ENCODE measurements around the gene MPRIP. TPM values are rescaled to one million over a fixed set of nuclear protein-coding genes. Genes with fewer than 3 reads are reported as not detected.
"Not testable (repeated sequence)": the region's sequence is repeated elsewhere in the genome, so short reads cannot be mapped to it uniquely, and the experiment has no call there.

The MPRIP gene, protein sequence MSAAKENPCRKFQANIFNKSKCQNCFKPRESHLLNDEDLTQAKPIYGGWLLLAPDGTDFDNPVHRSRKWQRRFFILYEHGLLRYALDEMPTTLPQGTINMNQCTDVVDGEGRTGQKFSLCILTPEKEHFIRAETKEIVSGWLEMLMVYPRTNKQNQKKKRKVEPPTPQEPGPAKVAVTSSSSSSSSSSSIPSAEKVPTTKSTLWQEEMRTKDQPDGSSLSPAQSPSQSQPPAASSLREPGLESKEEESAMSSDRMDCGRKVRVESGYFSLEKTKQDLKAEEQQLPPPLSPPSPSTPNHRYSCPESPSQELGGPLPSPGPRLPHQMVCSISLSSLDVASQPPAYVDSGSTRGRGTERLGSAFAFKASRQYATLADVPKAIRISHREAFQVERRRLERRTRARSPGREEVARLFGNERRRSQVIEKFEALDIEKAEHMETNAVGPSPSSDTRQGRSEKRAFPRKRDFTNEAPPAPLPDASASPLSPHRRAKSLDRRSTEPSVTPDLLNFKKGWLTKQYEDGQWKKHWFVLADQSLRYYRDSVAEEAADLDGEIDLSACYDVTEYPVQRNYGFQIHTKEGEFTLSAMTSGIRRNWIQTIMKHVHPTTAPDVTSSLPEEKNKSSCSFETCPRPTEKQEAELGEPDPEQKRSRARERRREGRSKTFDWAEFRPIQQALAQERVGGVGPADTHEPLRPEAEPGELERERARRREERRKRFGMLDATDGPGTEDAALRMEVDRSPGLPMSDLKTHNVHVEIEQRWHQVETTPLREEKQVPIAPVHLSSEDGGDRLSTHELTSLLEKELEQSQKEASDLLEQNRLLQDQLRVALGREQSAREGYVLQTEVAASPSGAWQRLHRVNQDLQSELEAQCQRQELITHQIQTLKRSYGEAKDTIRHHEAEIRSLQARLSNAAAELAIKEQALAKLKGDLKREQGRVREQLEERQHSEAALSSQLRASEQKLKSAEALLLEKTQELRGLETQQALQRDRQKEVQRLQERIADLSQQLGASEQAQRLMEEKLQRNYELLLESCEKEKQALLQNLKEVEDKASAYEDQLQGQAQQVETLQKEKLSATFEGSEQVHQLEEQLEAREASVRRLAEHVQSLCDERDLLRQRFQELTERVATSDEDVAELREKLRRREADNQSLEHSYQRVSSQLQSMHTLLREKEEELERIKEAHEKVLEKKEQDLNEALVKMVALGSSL (N-terminal part only)
- 100 to 1,000 TPM; 174 to 184 TPM for total RNA-seq
- polyA plus RNA-seq = 40.3 TPM

DNA sequence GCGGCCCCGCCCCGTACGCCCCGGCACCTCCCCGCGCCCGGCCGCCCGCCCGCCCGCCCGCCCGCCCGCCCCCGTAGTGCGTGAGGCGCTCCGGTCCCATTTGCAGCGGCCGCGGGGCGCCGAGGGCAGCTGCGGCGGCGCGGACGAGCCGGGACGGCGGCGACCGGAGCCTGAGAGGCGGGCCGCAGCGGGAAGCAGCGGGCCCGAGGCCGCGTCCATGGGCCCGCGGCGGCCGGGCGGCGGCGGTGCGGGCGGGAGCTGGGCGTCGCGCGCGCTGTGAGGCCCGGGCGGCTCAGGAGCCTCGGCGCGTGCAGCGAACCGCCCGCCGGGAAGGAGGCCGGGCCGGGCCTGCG, at the start of gene MPRIP:
Gene MPRIP (plus strand): TSS at position 74 of the 353 bp plus-strand sequence. CDS start 392 bp downstream, outside the sequence.
- Histone ChIP-seq H3K27ac (ENCODE audit: low read depth, low read length) (peak within 1 kb of the TSS; percentile 58), H3K36me3 (ENCODE audit: insufficient read depth, low read length) (no peaks in the 10 kb centered on the region), H3K4me3 (ENCODE audit: low read length) (peak within 1 kb of the TSS; percentile 91), H3K4me1 (ENCODE audit: insufficient read depth, low read length) (peaks cover 48% of the 10 kb centered on the region), H3K9me3 (ENCODE audit: low read length) (no peaks in the 10 kb centered on the region), H3K27me3 (ENCODE audit: insufficient read depth, low read length, poor library complexity, severe bottlenecking) (no peaks in the 10 kb centered on the region)
- H3K27ac Mint-ChIP-seq = peak within 1 kb of the TSS; percentile 69 to 98 (median 94)
- CTCF ChIA-PET = no interaction called here
- peak within 1 kb of the TSS; percentile 90 to 97 (median 97) for H3K4me3 Mint-ChIP-seq
- H3K36me3 Mint-ChIP-seq = peaks cover 0 to 6% (median 0%) of the 10 kb centered on the region in 3 donors
- H3K9me3 Mint-ChIP-seq = peaks cover 0 to 2% (median 0%) of the 10 kb centered on the region in 5 donors
- no peak for DNase-seq
- peaks cover 41 to 49% (median 47%) of the 10 kb centered on the region in 3 donors for H3K4me1 Mint-ChIP-seq
- POLR2A ChIA-PET = interaction anchor here (1.0 kb wide), 1 partner anchor 11 kb away, joined by 5 read pairs; no protein-coding TSS in a partner anchor
- H3K27me3 Mint-ChIP-seq = peaks cover 0 to 1% of the 10 kb centered on the region in 2 donors

DNA sequence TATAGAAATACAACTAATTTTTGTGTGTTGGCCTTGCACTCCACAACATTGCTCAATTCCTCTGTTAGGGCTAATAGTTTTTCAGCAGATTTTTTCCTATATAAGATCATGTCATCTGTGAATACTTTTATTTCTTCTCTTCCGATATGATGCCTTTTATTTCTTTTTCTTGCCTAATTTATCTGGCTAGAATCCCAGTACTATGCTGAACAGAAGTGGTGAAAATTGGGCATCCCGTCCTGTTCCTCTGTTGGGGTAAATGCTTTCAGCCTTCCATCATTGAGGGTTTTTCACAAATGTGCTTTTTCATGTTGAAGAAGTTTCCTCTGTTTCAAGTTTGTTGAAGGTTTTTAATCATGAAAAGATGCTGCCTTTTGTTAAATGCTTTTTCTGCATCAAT, 47.6 kb upstream of the MPRIP start:
- CTCF ChIA-PET = interaction anchor here (0.7 kb wide), 1 partner anchor 318 kb away, joined by 3 read pairs; no protein-coding TSS in a partner anchor

DNA sequence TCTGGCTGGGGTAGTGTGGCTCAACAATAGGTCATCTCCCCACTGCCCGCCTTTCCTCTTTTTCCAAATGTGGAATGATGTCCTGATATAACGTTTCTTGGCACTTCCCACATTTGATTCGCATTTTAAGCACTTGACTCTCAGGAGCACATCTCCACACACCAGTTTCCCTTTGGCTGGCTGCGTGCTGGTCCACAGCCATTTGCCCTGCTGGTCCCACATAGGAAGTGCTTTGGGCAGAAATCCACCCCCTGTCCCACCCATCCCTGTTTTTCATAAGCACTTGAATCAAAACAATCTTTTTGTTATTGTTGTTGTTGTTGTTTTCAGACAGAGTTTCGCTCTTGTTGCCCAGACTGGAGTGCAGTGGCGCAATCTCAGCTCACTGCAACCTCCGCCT, 46.3 kb upstream of the MPRIP start:
- peaks cover 7% of the 10 kb centered on the region for H3K4me1 ChIP-seq (ENCODE audit: insufficient read depth, low read length)
- no peak overlapping the region for H3K4me3 Mint-ChIP-seq
- DNase-seq = no peak
- no peak overlapping the region for H3K4me3 ChIP-seq (ENCODE audit: low read length)
- H3K9me3 ChIP-seq (ENCODE audit: low read length) = no peaks in the 10 kb centered on the region
- peaks cover 0 to 3% (median 0%) of the 10 kb centered on the region in 5 donors for H3K9me3 Mint-ChIP-seq
- no peak overlapping the region for H3K27ac ChIP-seq (ENCODE audit: low read depth, low read length)
- CTCF ChIA-PET = no interaction called here
- POLR2A ChIA-PET = no interaction called here
- H3K27ac Mint-ChIP-seq = no peak overlapping the region
- H3K27me3 Mint-ChIP-seq = peaks cover 3 to 9% of the 10 kb centered on the region in 2 donors
- H3K36me3 Mint-ChIP-seq = no peaks in the 10 kb centered on the region
- no peaks in the 10 kb centered on the region for H3K36me3 ChIP-seq (ENCODE audit: insufficient read depth, low read length)
- peaks cover 0 to 7% (median 3%) of the 10 kb centered on the region in 3 donors for H3K4me1 Mint-ChIP-seq
- no peaks in the 10 kb centered on the region for H3K27me3 ChIP-seq (ENCODE audit: insufficient read depth, low read length, poor library complexity, severe bottlenecking)

More for the DNA sequence above, 47.6 kb upstream of the MPRIP start:
- POLR2A ChIA-PET = no interaction called here
- Mint-ChIP-seq H3K4me1 (peaks cover 12 to 19% (median 13%) of the 10 kb centered on the region in 3 donors), H3K27me3 (peaks cover 0 to 3% of the 10 kb centered on the region in 2 donors), H3K36me3 (no peaks in the 10 kb centered on the region), H3K27ac (peak overlapping the region in 1 of 8 donors; percentile 17), H3K4me3 (no peak overlapping the region), H3K9me3 (peaks cover 0 to 3% (median 0%) of the 10 kb centered on the region in 5 donors)
- Histone ChIP-seq H3K4me1 (ENCODE audit: insufficient read depth, low read length) (peaks cover 20% of the 10 kb centered on the region), H3K4me3 (ENCODE audit: low read length) (no peak overlapping the region), H3K9me3 (ENCODE audit: low read length) (no peaks in the 10 kb centered on the region), H3K27me3 (ENCODE audit: insufficient read depth, low read length, poor library complexity, severe bottlenecking) (no peaks in the 10 kb centered on the region), H3K36me3 (ENCODE audit: insufficient read depth, low read length) (no peaks in the 10 kb centered on the region), H3K27ac (ENCODE audit: low read depth, low read length) (no peak overlapping the region)
- DNase-seq = no peak

DNA sequence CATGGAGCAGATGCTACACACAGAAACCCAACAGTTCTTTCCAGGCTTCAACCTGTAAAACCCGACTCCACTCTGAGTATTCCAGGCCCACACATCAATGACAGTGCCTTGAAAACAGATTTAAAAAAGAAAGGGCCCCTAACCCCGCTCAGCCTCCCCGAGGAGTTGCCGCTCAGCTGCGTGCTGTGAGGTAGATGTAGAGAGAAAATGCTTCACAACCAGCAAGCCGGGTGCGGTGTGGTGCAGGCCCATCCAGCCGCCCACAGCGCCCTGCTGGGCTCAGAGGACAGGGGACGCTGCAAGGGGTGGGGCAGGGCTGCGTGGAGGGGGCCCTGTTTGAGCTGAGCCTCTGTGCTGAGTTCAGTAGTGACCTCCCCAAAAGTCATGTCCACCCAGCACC, 45.5 kb upstream of the MPRIP start:
- H3K27ac Mint-ChIP-seq; H3K4me1 Mint-ChIP-seq; DNase-seq; H3K36me3 ChIP-seq (ENCODE audit: insufficient read depth, low read length); H3K9me3 ChIP-seq (ENCODE audit: low read length); H3K4me3 ChIP-seq (ENCODE audit: low read length); CTCF ChIA-PET; H3K4me3 Mint-ChIP-seq; H3K9me3 Mint-ChIP-seq; POLR2A ChIA-PET; H3K36me3 Mint-ChIP-seq; H3K27me3 ChIP-seq (ENCODE audit: insufficient read depth, low read length, poor library complexity, severe bottlenecking); H3K27ac ChIP-seq (ENCODE audit: low read depth, low read length); H3K27me3 Mint-ChIP-seq; H3K4me1 ChIP-seq (ENCODE audit: insufficient read depth, low read length): not testable (repeated sequence)

DNA sequence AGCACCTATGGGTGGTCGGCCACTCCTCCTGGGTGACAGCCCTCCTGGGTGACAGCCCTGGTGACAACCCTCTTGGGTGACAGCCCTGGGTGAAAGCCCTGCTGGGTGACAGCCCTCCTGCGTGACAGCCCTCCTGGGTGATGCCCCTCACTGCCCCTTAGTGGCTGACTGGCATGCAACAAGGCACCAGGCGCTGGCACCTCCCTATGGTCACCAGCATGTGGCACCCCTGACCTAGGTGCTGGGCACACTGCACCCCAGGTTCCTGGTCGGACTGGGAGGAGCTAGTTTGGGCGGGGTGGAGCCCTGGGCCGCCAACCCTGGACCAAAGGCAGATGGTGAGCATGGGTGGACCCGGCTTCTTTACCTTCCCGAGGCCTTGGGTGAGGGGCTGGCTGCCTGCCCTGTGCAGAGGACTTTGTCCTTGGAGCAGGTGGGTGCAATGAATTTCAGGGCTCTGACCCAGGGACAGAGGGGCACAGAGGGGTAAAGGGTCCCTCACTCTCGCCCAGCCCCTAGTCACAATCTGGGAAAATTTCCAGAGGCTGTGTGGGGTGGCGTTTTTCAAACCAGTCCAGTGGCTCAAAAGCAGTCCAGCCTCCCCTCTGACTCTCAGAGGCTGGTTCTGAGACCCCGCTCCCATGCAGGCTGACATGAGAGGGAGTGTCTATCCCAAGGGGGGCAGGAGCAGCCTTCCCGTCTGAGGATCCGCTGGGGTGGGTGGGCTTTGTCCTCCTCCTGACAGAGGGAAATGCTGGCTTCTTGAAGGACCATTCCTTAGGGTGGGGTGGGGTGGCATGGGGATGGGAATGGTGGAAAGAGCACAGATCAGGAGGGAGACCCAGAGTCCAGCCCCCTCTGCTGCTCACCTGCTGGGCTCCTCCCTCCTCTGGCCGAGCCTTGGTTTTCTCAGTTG, 44.5 kb upstream of the MPRIP start:
- H3K4me3 Mint-ChIP-seq = no peak overlapping the region
- no peaks in the 10 kb centered on the region for H3K27me3 ChIP-seq (ENCODE audit: insufficient read depth, low read length, poor library complexity, severe bottlenecking)
- H3K4me3 ChIP-seq (ENCODE audit: low read length) = no peak overlapping the region
- peaks cover 2 to 4% (median 3%) of the 10 kb centered on the region in 3 donors for H3K4me1 Mint-ChIP-seq
- CTCF ChIA-PET = no interaction called here
- no peak overlapping the region for H3K27ac Mint-ChIP-seq
- H3K9me3 Mint-ChIP-seq = peaks cover 0 to 3% (median 0%) of the 10 kb centered on the region in 5 donors
- H3K4me1 ChIP-seq (ENCODE audit: insufficient read depth, low read length) = no peaks in the 10 kb centered on the region
- H3K27ac ChIP-seq (ENCODE audit: low read depth, low read length) = no peak overlapping the region
- H3K36me3 Mint-ChIP-seq = no peaks in the 10 kb centered on the region
- H3K27me3 Mint-ChIP-seq = peaks cover 3 to 9% of the 10 kb centered on the region in 2 donors
- peak in 1 of 5 donors; percentile 66 for DNase-seq
- POLR2A ChIA-PET = no interaction called here
- no peaks in the 10 kb centered on the region for H3K9me3 ChIP-seq (ENCODE audit: low read length)
- H3K36me3 ChIP-seq (ENCODE audit: insufficient read depth, low read length) = no peaks in the 10 kb centered on the region

DNA sequence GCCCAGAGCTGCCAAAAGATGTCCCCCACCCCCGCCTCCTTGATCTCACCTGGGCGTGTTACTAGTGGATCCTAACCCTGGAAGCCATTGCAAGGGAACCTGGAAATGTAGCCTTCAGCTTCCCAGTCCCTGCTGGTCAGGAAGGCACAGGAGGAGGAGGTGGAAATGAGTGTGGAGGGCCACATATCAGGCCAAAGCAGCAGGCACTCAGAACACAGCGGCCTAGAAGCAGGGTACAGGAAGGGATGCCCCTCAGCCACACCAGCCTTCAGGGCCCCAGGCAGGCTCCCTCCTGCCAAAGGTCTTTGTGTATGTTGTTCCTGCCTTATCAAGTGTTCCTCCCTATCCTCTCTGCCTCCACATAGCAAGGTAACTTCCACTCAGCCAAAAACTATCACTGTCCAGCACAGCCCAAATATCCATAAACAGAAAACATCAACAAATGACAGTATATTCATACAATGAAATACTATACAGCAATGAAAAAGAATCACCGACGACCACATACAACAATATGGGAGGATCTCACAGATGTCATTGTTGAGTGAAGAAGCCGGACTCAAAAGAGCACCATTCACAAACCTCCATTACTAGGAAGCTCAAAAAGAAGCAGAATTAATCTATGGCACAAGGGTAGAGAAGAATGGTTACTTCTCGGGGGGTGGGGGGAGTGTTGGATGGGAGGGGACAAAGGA, 42.2 kb upstream of the MPRIP start:
- Mint-ChIP-seq H3K27me3 (peaks cover 3 to 9% of the 10 kb centered on the region in 2 donors), H3K4me1 (peaks cover 2 to 4% (median 3%) of the 10 kb centered on the region in 3 donors), H3K9me3 (peaks cover 0 to 3% (median 0%) of the 10 kb centered on the region in 5 donors), H3K4me3 (no peak overlapping the region), H3K36me3 (no peaks in the 10 kb centered on the region), H3K27ac (no peak overlapping the region)
- no peaks in the 10 kb centered on the region for H3K36me3 ChIP-seq (ENCODE audit: insufficient read depth, low read length)
- no peak overlapping the region for H3K4me3 ChIP-seq (ENCODE audit: low read length)
- no peak overlapping the region for H3K27ac ChIP-seq (ENCODE audit: low read depth, low read length)
- H3K27me3 ChIP-seq (ENCODE audit: insufficient read depth, low read length, poor library complexity, severe bottlenecking) = no peaks in the 10 kb centered on the region
- ChIA-PET CTCF (interaction anchor here (1.1 to 1.9 kb wide), 6 partner anchors 8 to 313 kb away, joined by 4 to 11 read pairs (median 6); no protein-coding TSS in a partner anchor), POLR2A (interaction anchor here (0.6 kb wide), 1 partner anchor 73 kb away, joined by 3 read pairs; no protein-coding TSS in a partner anchor)
- no peaks in the 10 kb centered on the region for H3K9me3 ChIP-seq (ENCODE audit: low read length)
- DNase-seq = no peak
- no peaks in the 10 kb centered on the region for H3K4me1 ChIP-seq (ENCODE audit: insufficient read depth, low read length)

Measured in CD8-positive, alpha-beta memory T cell (primary cell).